Progenitor cell of endocrine pancreas (in vitro differentiated cells): ENCODE measurements around the gene ATF7IP. TPM values are rescaled to one million over a fixed set of nuclear protein-coding genes. Genes with fewer than 3 reads are reported as not detected.

ENCODE experiments used
- DNase-seq: peaks from one replicate; pipeline ENCODE4 v3.0.0; 2021; ENCODE audit warnings: low spot score; ENCODE audit not compliant: unreplicated experiment
- H3K27ac Mint-ChIP-seq: 2 replicates; pipeline ENCODE4 v1.8.0; 2021; ENCODE audit warnings: mild to moderate bottlenecking, moderate library complexity, mixed read lengths
- H3K27me3 Mint-ChIP-seq: 2 replicates; pipeline ENCODE4 v1.8.0; 2021; ENCODE audit warnings: mixed read lengths
- H3K36me3 Mint-ChIP-seq: 2 replicates; pipeline ENCODE4 v1.8.0; 2022; ENCODE audit warnings: mixed read lengths; ENCODE audit not compliant: insufficient read depth
- H3K4me1 Mint-ChIP-seq: 2 replicates; pipeline ENCODE4 v1.8.0; 2021; ENCODE audit warnings: low read depth, mixed read lengths
- H3K4me3 Mint-ChIP-seq: 2 replicates; pipeline ENCODE4 v1.8.0; 2021; ENCODE audit warnings: low read depth, mild to moderate bottlenecking, moderate library complexity, mixed read lengths
- H3K9me3 Mint-ChIP-seq: 2 replicates; pipeline ENCODE4 v1.8.0; 2021; ENCODE audit warnings: low read depth, mixed read lengths
- total RNA-seq: library from RNA; stranded (reverse); gene quantifications from 2 replicates; pipeline ENCODE4 v1.2.1, GENCODE V29; 2021
- TF ChIP-seq, protein P1 (sequence below): fragments of 200-600 bp; sonication (generic); IDR thresholded peaks from one replicate; pipeline ENCODE4 v1.5.0; 2021; ENCODE audit warnings: antibody characterized with exemption, mild to moderate bottlenecking; ENCODE audit not compliant: unreplicated experiment

The ATF7IP gene
- total RNA-seq, 1 donor from 2014 or later: 185 TPM

DNA sequence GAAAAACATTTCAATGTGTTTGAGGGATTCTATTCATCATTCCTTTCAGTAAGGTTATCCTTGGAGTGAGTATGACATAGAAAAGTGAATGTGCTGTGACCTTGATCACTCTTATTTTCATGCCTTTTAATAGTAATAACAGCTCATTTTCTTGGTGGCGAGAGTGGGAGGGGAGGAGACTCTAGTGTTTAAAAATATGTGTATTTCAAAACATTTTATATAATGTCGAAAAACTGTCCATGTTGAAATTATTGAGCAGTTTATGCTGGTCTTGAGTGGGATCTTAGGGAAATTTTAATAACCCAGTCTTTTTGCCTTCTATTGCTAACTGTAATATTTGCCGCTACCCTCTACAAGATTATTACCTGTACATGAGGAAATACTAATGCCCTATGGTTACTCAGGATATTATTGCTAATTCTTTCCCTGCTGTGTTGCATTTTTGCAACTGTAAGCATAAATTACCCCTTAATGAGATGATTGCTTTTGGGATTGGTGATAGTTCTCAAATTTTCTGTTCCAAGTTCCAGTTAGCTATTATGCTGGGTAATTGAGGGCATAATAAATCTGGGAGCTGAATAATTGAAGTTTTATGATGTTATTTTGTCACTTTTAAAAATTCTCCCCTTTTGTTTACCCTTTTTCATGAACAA, 21.9 kb downstream of the ATF7IP start:
- H3K36me3 Mint-ChIP-seq: peaks cover 35% of the 10 kb centered on the region
- DNase-seq: no peak
- TF ChIP-seq, protein P1, sequence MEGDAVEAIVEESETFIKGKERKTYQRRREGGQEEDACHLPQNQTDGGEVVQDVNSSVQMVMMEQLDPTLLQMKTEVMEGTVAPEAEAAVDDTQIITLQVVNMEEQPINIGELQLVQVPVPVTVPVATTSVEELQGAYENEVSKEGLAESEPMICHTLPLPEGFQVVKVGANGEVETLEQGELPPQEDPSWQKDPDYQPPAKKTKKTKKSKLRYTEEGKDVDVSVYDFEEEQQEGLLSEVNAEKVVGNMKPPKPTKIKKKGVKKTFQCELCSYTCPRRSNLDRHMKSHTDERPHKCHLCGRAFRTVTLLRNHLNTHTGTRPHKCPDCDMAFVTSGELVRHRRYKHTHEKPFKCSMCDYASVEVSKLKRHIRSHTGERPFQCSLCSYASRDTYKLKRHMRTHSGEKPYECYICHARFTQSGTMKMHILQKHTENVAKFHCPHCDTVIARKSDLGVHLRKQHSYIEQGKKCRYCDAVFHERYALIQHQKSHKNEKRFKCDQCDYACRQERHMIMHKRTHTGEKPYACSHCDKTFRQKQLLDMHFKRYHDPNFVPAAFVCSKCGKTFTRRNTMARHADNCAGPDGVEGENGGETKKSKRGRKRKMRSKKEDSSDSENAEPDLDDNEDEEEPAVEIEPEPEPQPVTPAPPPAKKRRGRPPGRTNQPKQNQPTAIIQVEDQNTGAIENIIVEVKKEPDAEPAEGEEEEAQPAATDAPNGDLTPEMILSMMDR: no peak
- H3K4me3 Mint-ChIP-seq: peak overlapping the region; percentile 30
- H3K27me3 Mint-ChIP-seq: no peaks in the 10 kb centered on the region
- H3K27ac Mint-ChIP-seq: peak overlapping the region; percentile 66
- peaks cover 33% of the 10 kb centered on the region for H3K4me1 Mint-ChIP-seq
- H3K9me3 Mint-ChIP-seq: peaks cover 18% of the 10 kb centered on the region

DNA sequence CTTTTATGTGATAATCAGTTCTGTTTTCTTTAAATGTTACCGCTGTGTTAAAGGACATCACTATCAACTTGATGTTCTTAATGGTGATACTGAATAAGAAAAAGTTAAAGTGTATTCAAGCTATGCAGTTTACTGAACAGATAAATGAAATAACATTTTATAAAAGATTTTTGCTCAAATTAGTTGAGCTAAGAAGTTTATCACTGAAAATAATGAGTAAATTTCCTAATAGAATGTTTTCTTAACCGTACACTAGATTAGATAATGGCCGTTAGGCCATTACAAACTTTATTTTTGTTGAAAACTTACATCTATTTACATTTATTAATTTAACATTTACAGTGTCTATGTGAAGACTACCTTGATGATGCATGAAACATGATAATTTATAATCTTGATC, 25.0 kb downstream of the ATF7IP start:
- Mint-ChIP-seq H3K4me3 (no peak overlapping the region), H3K27ac (no peak overlapping the region), H3K4me1 (peaks cover 40% of the 10 kb centered on the region), H3K9me3 (peaks cover 18% of the 10 kb centered on the region), H3K27me3 (no peaks in the 10 kb centered on the region), H3K36me3 (peaks cover 33% of the 10 kb centered on the region)
- TF ChIP-seq, protein P1: no peak
- no peak for DNase-seq

DNA sequence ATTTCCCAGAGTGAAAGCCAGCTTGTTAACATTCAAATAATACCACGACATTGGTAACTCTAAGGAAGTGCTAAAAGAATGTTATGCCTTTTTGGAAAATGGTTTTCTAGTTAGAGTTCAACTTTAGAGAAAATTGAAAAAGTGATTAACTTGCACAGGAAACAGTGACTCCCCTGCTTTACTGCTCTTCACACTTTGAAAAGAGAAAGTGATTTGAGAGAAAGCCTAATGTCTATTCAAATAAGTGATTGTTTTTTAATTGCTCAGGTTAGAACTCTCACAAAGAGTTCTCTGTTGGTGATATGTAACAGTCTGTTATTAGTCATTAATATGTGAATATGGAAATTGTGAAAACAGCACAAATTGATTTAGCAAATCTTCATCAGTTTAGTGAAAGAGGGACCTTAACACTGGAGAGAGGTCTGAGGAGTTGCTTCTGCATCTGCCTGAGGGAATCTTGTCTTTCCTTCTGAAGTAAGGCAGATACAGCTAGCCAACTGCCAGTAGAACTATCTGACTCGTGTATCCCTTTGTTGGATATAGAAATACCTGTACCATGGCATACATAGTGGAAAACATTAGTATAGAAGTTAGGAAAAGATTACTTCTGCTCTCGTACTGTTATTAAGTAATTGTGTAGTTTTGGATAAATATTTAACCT, 25.5 kb downstream of the ATF7IP start:
- peak overlapping the region; percentile 30 for H3K27ac Mint-ChIP-seq
- peaks cover 18% of the 10 kb centered on the region for H3K9me3 Mint-ChIP-seq
- H3K36me3 Mint-ChIP-seq: peaks cover 35% of the 10 kb centered on the region
- peaks cover 42% of the 10 kb centered on the region for H3K4me1 Mint-ChIP-seq
- H3K4me3 Mint-ChIP-seq: peak overlapping the region; percentile 14
- no peaks in the 10 kb centered on the region for H3K27me3 Mint-ChIP-seq
- no peak for DNase-seq
- TF ChIP-seq, protein P1: no peak

DNA sequence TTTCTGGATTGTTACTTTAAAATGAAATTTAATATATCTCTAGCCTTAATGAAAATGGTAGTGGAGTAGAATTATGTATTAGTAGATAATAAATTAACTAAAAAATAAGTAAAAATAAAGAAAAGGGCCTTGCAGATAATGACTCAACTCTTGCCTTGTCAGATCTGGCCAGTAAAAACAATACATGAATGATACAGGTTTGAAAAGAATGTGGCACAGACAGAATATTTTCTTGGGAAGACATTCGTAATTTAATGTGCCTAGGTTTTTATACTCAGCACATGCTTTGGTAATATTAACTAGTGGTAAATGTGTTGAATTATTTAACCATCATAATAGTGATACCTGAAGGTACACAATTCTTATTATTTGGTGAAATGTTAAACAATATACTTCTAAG, 28.3 kb downstream of the ATF7IP start:
- DNase-seq: no peak
- H3K36me3 Mint-ChIP-seq: peaks cover 26% of the 10 kb centered on the region
- peaks cover 44% of the 10 kb centered on the region for H3K4me1 Mint-ChIP-seq
- H3K27ac Mint-ChIP-seq: peak overlapping the region; percentile 92
- no peak overlapping the region for H3K4me3 Mint-ChIP-seq
- H3K9me3 Mint-ChIP-seq: peaks cover 12% of the 10 kb centered on the region
- TF ChIP-seq, protein P1: no peak
- no peaks in the 10 kb centered on the region for H3K27me3 Mint-ChIP-seq

DNA sequence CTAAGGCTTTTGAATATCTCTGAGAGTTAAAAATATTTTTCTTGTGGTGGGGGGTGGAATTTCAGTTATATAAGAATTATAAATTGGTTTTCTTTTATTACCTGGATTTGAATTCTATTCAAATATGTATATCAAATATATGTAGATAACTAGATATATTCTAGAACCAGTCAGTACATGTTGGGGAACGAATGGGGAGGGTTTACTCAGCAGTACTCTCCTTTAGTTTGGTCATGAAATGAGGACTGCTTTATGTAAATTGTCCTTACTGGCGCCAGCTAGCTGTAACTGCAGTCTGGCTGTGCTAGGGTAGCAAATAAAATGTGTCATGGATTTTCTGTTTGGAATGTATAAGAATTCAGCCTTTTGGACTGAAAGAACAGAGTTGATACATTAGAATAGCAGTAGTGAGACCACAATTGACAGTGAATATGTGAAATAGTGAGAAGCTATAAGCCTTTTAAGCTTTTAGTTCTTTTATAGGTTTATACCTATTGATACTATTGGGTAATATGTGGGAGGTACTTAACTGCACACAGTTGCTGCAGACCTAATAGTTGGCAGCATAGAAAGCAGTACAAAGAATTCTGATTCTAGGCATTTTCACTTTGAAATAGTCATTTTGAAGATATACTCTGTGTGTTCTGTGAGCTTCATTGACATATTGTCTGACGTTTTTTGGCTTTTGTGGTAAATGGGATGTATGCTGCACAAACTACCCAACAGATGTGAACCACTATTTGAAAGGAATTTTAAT, 29.0 kb downstream of the ATF7IP start:
- Mint-ChIP-seq H3K27ac (peak overlapping the region; percentile 92), H3K27me3 (no peaks in the 10 kb centered on the region), H3K4me3 (no peak overlapping the region), H3K4me1 (peaks cover 44% of the 10 kb centered on the region), H3K36me3 (peaks cover 22% of the 10 kb centered on the region), H3K9me3 (peaks cover 13% of the 10 kb centered on the region)
- no peak for DNase-seq
- TF ChIP-seq, protein P1: peak; percentile 25
